GM19452 (cell line): ENCODE results near the gene DMXL1.
"Not testable (repeated sequence)": the region's sequence is repeated elsewhere in the genome, so short reads cannot be mapped to it uniquely, and the experiment has no call there.

Experiments
- ATAC-seq: cut with Tn5 transposase; IDR thresholded peaks from one replicate; pipeline ENCODE4 v1.9.1; 2021; ENCODE audit not compliant: unreplicated experiment

DMXL1 gene

GRCh38 chr5:119190470-119191095 lies 119.7 kb downstream of the DMXL1 start:
- ATAC-seq = no peak

- no peak for ATAC-seq
Observed at GRCh38 chr5:119191944-119192343, 121.1 kb downstream of the DMXL1 start.

- ATAC-seq = no peak
Observed at GRCh38 chr5:119200795-119201194, 129.9 kb downstream of the DMXL1 start.

GRCh38 chr5:119207105-119207504 lies 136.2 kb downstream of the DMXL1 start:
- ATAC-seq = no peak

- no peak for ATAC-seq
Observed at GRCh38 chr5:119212026-119212425, 141.1 kb downstream of the DMXL1 start.

- no peak for ATAC-seq
Observed at GRCh38 chr5:119212676-119213075, 141.8 kb downstream of the DMXL1 start.

GRCh38 chr5:119217183-119217582 lies 146.3 kb downstream of the DMXL1 start:
- ATAC-seq = no peak

- ATAC-seq = no peak
Observed at GRCh38 chr5:119218830-119219782, 148.2 kb downstream of the DMXL1 start.

GRCh38 chr5:119220576-119221197 lies 149.8 kb downstream of the DMXL1 start:
- ATAC-seq = peak; percentile 83

GRCh38 chr5:119221330-119221729 lies 150.4 kb downstream of the DMXL1 start:
- no peak for ATAC-seq

GRCh38 chr5:119229950-119230349 lies 159.1 kb downstream of the DMXL1 start:
- no peak for ATAC-seq

GRCh38 chr5:119238265-119239118 lies 167.6 kb downstream of the DMXL1 start:
- ATAC-seq = no peak

- ATAC-seq = no peak
Observed at GRCh38 chr5:119239119-119239417, 168.2 kb downstream of the DMXL1 start.

GRCh38 chr5:119239826-119240225 lies 168.9 kb downstream of the DMXL1 start:
- not testable (repeated sequence) for ATAC-seq

- ATAC-seq = no peak
Observed at GRCh38 chr5:119243888-119244287, 173.0 kb downstream of the DMXL1 start.

GRCh38 chr5:119250946-119251901 lies 180.3 kb downstream of the DMXL1 start:
- no peak for ATAC-seq

- ATAC-seq = no peak
Observed at GRCh38 chr5:119255571-119256356, 184.9 kb downstream of the DMXL1 start.

- no peak for ATAC-seq
Observed at GRCh38 chr5:119257613-119258012, 186.7 kb downstream of the DMXL1 start.

- ATAC-seq = no peak
Observed at GRCh38 chr5:119263639-119264038, 192.8 kb downstream of the DMXL1 start.
